GM23248 (cell line): ENCODE data around the gene TMC8.

Source experiments
- EZH2 ChIP-seq: fragments of 200-600 bp; sonication (generic); IDR thresholded peaks from 2 replicates; pipeline ENCODE4 v1.6.1; 2018; ENCODE audit warnings: antibody characterized with exemption, mild to moderate bottlenecking; ENCODE audit not compliant: insufficient read depth, poor library complexity, severe bottlenecking
- EZH2phosphoT487 ChIP-seq: fragments of 200-600 bp; sonication (generic); IDR thresholded peaks from 2 replicates; pipeline ENCODE4 v1.6.1; 2018; ENCODE audit warnings: antibody characterized with exemption, moderate library complexity, mild to moderate bottlenecking, low read depth; ENCODE audit not compliant: insufficient read depth

DNA sequence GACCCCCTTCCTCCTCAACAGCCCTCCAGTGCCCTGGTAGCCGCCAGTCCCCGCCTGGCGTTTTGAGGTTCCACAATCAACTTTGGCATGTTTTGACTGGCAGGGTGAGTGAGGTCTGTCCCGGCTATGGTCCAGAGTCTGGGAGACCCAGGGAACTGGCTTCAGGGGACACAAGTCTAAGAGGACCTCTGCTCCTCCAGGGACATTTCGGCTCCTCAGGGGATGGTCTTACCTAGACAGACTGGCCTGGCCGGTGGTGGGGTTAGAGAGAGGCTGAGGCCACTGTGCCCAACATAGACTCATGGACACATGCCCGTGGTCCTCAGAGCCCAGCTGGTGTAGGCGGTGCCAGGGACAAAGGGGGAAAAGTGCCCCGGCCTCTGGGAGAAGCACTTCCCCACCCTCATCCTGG is 2.2 kb downstream of the TMC8 start:
- no peak for TF ChIP-seq EZH2
- TF ChIP-seq EZH2phosphoT487, result no peak
